Activated naive CD4-positive, alpha-beta T cell treated with anti-CD3 and anti-CD28 coated beads, Interleukin-2, amount 50 U/mL, for 72 hours (primary cell): Measurements from ENCODE around the gene PLK2. TPM values are rescaled to one million over a fixed set of nuclear protein-coding genes. Genes with fewer than 3 reads are reported as not detected.

Experiments used
- ATAC-seq, 2 donors: fragments of 150-1000 bp; cut with Tn5 transposase; 2 replicates each; pipeline ENCODE4 v1.10.0; 2021; ENCODE audit warnings: mild to moderate bottlenecking in 2 of 2, moderate library complexity in 2 of 2
- DNase-seq, 2 donors: peaks; one replicate each; pipeline ENCODE4 v3.0.0; 2021 to 2022; ENCODE audit warnings: low spot score in 2 of 2
- H3K27ac Mint-ChIP-seq, 2 donors: one replicate each; pipeline ENCODE4 v1.8.0; 2022; ENCODE audit warnings: mild to moderate bottlenecking in 2 of 2, mixed read lengths in 2 of 2
- H3K36me3 Mint-ChIP-seq, 2 donors: one replicate each; pipeline ENCODE4 v1.8.0; 2022; ENCODE audit warnings: mixed read lengths in 2 of 2
- H3K9me3 Mint-ChIP-seq, 2 donors: one replicate each; pipeline ENCODE4 v1.8.0; 2022; ENCODE audit warnings: mixed read lengths in 2 of 2
- total RNA-seq, 2 donors: library from RNA; stranded (reverse); gene quantifications; one replicate each; pipeline ENCODE4 v1.2.3, GENCODE V29; 2022

Gene PLK2
- total RNA-seq, 2 donors from 2014 or later = 8.2 to 27.8 TPM

DNA sequence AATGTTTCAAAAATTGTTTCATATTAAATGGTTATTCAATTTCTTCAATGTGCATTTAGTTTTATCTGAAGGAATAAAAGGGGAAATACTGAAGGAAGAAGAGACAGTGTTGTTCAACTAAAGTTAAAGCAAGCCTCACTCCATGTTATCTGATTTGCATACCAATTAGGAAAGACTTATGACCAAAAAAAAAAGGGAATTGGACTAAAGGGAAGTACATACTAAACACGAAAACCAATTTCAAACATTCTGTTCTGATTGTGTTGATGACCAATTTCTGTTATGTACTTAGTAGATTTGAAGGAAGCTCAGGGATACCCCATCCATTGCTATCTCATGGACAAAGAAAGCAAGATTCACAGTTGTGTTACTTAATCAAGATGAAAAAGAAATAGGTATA is 26.4 kb upstream of the PLK2 start:
- no peak for ATAC-seq

GRCh38 chr5:58484505-58484904 is 24.6 kb upstream of the PLK2 start:
- Mint-ChIP-seq H3K9me3 (no peaks in the 10 kb centered on the region), H3K27ac (no peak overlapping the region)

More for the DNA sequence above, 26.4 kb upstream of the PLK2 start:
- Mint-ChIP-seq H3K9me3 (no peaks in the 10 kb centered on the region), H3K36me3 (no peaks in the 10 kb centered on the region), H3K27ac (no peak overlapping the region)
- DNase-seq = no peak

GRCh38 chr5:58482536-58482935 is 22.6 kb upstream of the PLK2 start:
- Mint-ChIP-seq H3K36me3 (no peaks in the 10 kb centered on the region), H3K27ac (no peak overlapping the region), H3K9me3 (no peaks in the 10 kb centered on the region)
- DNase-seq (no peak), ATAC-seq (no peak)

More at GRCh38 chr5:58484505-58484904, 24.6 kb upstream of the PLK2 start:
- no peaks in the 10 kb centered on the region for H3K36me3 Mint-ChIP-seq
- ATAC-seq (no peak), DNase-seq (no peak)

GRCh38 chr5:58481828-58482227 is 21.9 kb upstream of the PLK2 start:
- Mint-ChIP-seq H3K27ac (no peak overlapping the region), H3K9me3 (no peaks in the 10 kb centered on the region), H3K36me3 (no peaks in the 10 kb centered on the region)
- DNase-seq (no peak), ATAC-seq (no peak)

GRCh38 chr5:58481066-58481676 is 21.3 kb upstream of the PLK2 start:
- no peak for ATAC-seq
- H3K36me3 Mint-ChIP-seq = peaks cover 0 to 2% of the 10 kb centered on the region in 2 donors
- H3K9me3 Mint-ChIP-seq = peaks cover 0 to 1% of the 10 kb centered on the region in 2 donors
- no peak overlapping the region for H3K27ac Mint-ChIP-seq
- DNase-seq = no peak

GRCh38 chr5:58477760-58478376 is 18.0 kb upstream of the PLK2 start:
- peaks cover 0 to 8% of the 10 kb centered on the region in 2 donors for H3K9me3 Mint-ChIP-seq
- ATAC-seq (no peak), DNase-seq (no peak)
- H3K27ac Mint-ChIP-seq = no peak overlapping the region
- peaks cover 6 to 8% of the 10 kb centered on the region in 2 donors for H3K36me3 Mint-ChIP-seq

- H3K36me3 Mint-ChIP-seq = peaks cover 6 to 8% of the 10 kb centered on the region in 2 donors
- DNase-seq (no peak), ATAC-seq (no peak)
- no peak overlapping the region for H3K27ac Mint-ChIP-seq
- peaks cover 0 to 8% of the 10 kb centered on the region in 2 donors for H3K9me3 Mint-ChIP-seq
These were observed 15.5 kb upstream of the PLK2 start for GRCh38 chr5:58475404-58475803.

DNA sequence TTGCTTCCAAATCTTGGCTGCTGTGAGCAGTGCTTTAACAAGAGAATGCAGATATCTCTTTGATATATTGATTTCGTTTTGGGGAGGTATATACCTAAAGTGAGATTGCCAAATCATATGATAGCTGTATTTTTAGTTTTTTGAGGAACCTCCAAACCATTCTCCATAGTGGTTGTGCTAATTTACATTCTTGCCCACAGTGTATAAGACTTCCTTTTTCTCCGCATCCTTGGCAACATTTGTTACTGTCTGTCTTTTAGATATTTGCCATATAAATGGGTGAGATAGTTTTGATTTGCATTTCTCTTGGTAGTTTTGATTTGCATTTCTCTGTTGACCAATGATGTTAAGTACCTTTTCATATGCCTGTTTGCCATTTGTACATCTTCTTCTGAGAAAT is 10.0 kb upstream of the PLK2 start:
- no peak for ATAC-seq
- Mint-ChIP-seq H3K36me3 (no peaks in the 10 kb centered on the region), H3K27ac (no peak overlapping the region), H3K9me3 (no peaks in the 10 kb centered on the region)
- DNase-seq = no peak

- no peak overlapping the region for H3K27ac Mint-ChIP-seq
These were observed 7.1 kb upstream of the PLK2 start for GRCh38 chr5:58466939-58467338.

DNA sequence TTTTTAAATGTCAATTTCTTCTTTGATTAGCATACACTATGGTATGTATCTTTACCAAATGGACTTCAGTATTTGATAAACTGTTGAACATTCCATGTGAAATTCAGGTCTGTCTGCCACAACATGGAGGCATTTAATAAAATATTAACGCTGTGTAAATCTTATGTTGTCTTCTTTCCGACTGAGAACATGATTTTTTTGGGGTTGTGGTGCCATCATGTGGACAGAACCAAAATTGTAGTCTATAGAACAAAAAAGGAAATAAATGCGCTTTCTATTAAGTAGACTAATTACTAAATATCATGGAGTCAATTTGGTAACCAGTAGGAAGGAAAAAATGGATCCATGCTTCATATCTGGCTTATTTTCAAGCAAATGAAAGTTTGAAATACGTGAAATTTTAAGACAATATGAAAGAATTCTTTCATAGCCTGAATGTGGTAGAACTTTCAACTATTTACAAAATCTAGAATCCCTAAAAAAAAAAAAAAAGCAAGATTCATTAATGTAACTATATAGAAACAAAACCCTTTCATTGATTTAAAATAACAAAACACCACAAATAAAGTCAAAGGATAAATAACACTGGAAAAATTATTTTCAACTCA is 2.8 kb upstream of the PLK2 start:
- ATAC-seq = no peak
- H3K9me3 Mint-ChIP-seq = no peaks in the 10 kb centered on the region
- peak overlapping the region in 1 of 2 donors; percentile 85 for H3K27ac Mint-ChIP-seq
- peaks cover 0 to 10% of the 10 kb centered on the region in 2 donors for H3K36me3 Mint-ChIP-seq
- peak in 1 of 2 donors; percentile 42 for DNase-seq

More at GRCh38 chr5:58466939-58467338, 7.1 kb upstream of the PLK2 start:
- H3K9me3 Mint-ChIP-seq = no peaks in the 10 kb centered on the region
- ATAC-seq = peak; percentile 91 to 93
- peak in 1 of 2 donors; percentile 9 for DNase-seq
- no peaks in the 10 kb centered on the region for H3K36me3 Mint-ChIP-seq

DNA sequence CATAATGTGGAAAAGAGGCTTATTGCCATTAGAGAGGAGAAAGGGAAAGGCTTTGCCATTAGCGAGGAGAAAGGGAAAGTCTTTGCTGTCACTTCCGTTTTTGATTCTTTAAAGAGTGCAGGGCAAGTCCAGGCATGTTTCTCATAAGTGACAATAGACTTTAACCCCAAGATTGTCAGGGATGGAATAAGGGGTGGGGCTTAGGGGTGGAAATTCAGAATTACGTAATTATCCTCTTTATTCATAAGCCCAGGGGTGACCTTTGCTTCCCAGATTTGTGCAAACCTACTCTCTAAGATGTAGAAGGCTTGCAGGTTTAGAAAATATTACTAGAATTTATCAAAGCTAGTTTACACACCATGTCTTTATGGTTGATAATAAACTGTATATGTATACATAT is 2.3 kb upstream of the PLK2 start:
- Mint-ChIP-seq H3K36me3 (peaks cover 0 to 10% of the 10 kb centered on the region in 2 donors), H3K27ac (peak overlapping the region in 1 of 2 donors; percentile 85), H3K9me3 (no peaks in the 10 kb centered on the region)
- DNase-seq (no peak), ATAC-seq (no peak)

- peak overlapping the region in 1 of 2 donors; percentile 85 for H3K27ac Mint-ChIP-seq
- DNase-seq (peak; percentile 87 to 95), ATAC-seq (peak; percentile 74 to 77)
- no peaks in the 10 kb centered on the region for H3K9me3 Mint-ChIP-seq
- peaks cover 0 to 10% of the 10 kb centered on the region in 2 donors for H3K36me3 Mint-ChIP-seq
These were observed 923 bp upstream of the PLK2 start for GRCh38 chr5:58460732-58461286.

- peak in 1 of 2 donors; percentile 0 for ATAC-seq
- Mint-ChIP-seq H3K9me3 (no peaks in the 10 kb centered on the region), H3K27ac (peak overlapping the region; percentile 85 to 96), H3K36me3 (peaks cover 0 to 20% of the 10 kb centered on the region in 2 donors)
- peak in 1 of 2 donors; percentile 15 for DNase-seq
These were observed 512 bp downstream of the PLK2 start for GRCh38 chr5:58459146-58460001.

- H3K27ac Mint-ChIP-seq = peak overlapping the region; percentile 62 to 96
- ATAC-seq (no peak), DNase-seq (no peak)
- peaks cover 0 to 23% of the 10 kb centered on the region in 2 donors for H3K36me3 Mint-ChIP-seq
- no peaks in the 10 kb centered on the region for H3K9me3 Mint-ChIP-seq
These were observed 1.1 kb downstream of the PLK2 start for GRCh38 chr5:58458743-58459145.

GRCh38 chr5:58458141-58458742 is 1.6 kb downstream of the PLK2 start:
- Mint-ChIP-seq H3K27ac (no peak overlapping the region), H3K36me3 (peaks cover 0 to 23% of the 10 kb centered on the region in 2 donors), H3K9me3 (no peaks in the 10 kb centered on the region)
- DNase-seq = no peak
- no peak for ATAC-seq

GRCh38 chr5:58457050-58457449 is 2.8 kb downstream of the PLK2 start:
- ATAC-seq = no peak
- no peak overlapping the region for H3K27ac Mint-ChIP-seq
- no peak for DNase-seq
- no peaks in the 10 kb centered on the region for H3K9me3 Mint-ChIP-seq
- peaks cover 0 to 23% of the 10 kb centered on the region in 2 donors for H3K36me3 Mint-ChIP-seq
